Progenitor cell of endocrine pancreas (in vitro differentiated cells): ENCODE data around the gene CFAP47. TPM values are rescaled to one million over a fixed set of nuclear protein-coding genes. Genes with fewer than 3 reads are reported as not detected.
A peak's percentile ranks its signal among the peaks of the same experiment; 100 is the strongest.
"Not testable (repeated sequence)": the region's sequence is repeated elsewhere in the genome, so short reads cannot be mapped to it uniquely, and the experiment has no call there.

Experiments used
- DNase-seq: peaks from one replicate; pipeline ENCODE4 v3.0.0; 2021; ENCODE audit warnings: low spot score; ENCODE audit not compliant: unreplicated experiment
- H3K27ac Mint-ChIP-seq: 2 replicates; pipeline ENCODE4 v1.8.0; 2021; ENCODE audit warnings: mild to moderate bottlenecking, moderate library complexity, mixed read lengths
- H3K27me3 Mint-ChIP-seq: 2 replicates; pipeline ENCODE4 v1.8.0; 2021; ENCODE audit warnings: mixed read lengths
- H3K36me3 Mint-ChIP-seq: 2 replicates; pipeline ENCODE4 v1.8.0; 2022; ENCODE audit warnings: mixed read lengths; ENCODE audit not compliant: insufficient read depth
- H3K4me1 Mint-ChIP-seq: 2 replicates; pipeline ENCODE4 v1.8.0; 2021; ENCODE audit warnings: low read depth, mixed read lengths
- H3K4me3 Mint-ChIP-seq: 2 replicates; pipeline ENCODE4 v1.8.0; 2021; ENCODE audit warnings: low read depth, mild to moderate bottlenecking, moderate library complexity, mixed read lengths
- H3K9me3 Mint-ChIP-seq: 2 replicates; pipeline ENCODE4 v1.8.0; 2021; ENCODE audit warnings: low read depth, mixed read lengths
- total RNA-seq: library from RNA; stranded (reverse); gene quantifications from 2 replicates; pipeline ENCODE4 v1.2.1, GENCODE V29; 2021
- TF ChIP-seq, protein P1 (sequence below): fragments of 200-600 bp; sonication (generic); IDR thresholded peaks from one replicate; pipeline ENCODE4 v1.5.0; 2021; ENCODE audit warnings: antibody characterized with exemption, mild to moderate bottlenecking; ENCODE audit not compliant: unreplicated experiment

Gene CFAP47
- total RNA-seq, 1 donor from 2014 or later, result 1.7 TPM

DNA sequence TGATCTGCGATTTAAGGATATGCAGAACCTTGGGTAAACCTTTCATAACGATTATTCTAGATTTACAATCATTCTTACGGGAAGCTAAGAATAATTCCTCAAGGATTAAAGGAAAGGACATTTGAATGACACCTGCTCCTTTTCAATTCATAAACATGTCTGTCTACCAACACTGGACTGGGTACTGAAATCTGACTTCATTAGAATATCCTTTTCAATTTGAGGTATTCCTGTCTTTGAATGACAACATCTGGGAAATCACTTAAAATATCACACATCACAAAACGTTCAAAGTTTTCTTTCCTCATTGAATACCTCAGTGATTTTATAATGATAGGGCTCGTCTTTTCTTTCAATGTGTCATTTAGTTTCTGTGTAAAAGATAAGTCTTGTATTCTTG is 87.7 kb downstream of the CFAP47 start:
- no peaks in the 10 kb centered on the region for H3K27me3 Mint-ChIP-seq
- H3K4me3 Mint-ChIP-seq, result no peak overlapping the region
- peaks cover 17% of the 10 kb centered on the region for H3K9me3 Mint-ChIP-seq
- H3K36me3 Mint-ChIP-seq, result peaks cover 1% of the 10 kb centered on the region
- no peaks in the 10 kb centered on the region for H3K4me1 Mint-ChIP-seq
- no peak overlapping the region for H3K27ac Mint-ChIP-seq
- TF ChIP-seq, protein P1, sequence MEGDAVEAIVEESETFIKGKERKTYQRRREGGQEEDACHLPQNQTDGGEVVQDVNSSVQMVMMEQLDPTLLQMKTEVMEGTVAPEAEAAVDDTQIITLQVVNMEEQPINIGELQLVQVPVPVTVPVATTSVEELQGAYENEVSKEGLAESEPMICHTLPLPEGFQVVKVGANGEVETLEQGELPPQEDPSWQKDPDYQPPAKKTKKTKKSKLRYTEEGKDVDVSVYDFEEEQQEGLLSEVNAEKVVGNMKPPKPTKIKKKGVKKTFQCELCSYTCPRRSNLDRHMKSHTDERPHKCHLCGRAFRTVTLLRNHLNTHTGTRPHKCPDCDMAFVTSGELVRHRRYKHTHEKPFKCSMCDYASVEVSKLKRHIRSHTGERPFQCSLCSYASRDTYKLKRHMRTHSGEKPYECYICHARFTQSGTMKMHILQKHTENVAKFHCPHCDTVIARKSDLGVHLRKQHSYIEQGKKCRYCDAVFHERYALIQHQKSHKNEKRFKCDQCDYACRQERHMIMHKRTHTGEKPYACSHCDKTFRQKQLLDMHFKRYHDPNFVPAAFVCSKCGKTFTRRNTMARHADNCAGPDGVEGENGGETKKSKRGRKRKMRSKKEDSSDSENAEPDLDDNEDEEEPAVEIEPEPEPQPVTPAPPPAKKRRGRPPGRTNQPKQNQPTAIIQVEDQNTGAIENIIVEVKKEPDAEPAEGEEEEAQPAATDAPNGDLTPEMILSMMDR, result no peak
- DNase-seq, result no peak

GRCh38 chrX:36019125-36019524 is 99.6 kb downstream of the CFAP47 start:
- TF ChIP-seq, protein P1, result no peak
- H3K4me1 Mint-ChIP-seq, result peaks cover 18% of the 10 kb centered on the region
- peak; percentile 10 for DNase-seq
- H3K4me3 Mint-ChIP-seq, result peak overlapping the region; percentile 11
- H3K9me3 Mint-ChIP-seq, result peaks cover 49% of the 10 kb centered on the region
- H3K27me3 Mint-ChIP-seq, result no peaks in the 10 kb centered on the region
- peak overlapping the region; percentile 88 for H3K27ac Mint-ChIP-seq
- H3K36me3 Mint-ChIP-seq, result peaks cover 23% of the 10 kb centered on the region

DNA sequence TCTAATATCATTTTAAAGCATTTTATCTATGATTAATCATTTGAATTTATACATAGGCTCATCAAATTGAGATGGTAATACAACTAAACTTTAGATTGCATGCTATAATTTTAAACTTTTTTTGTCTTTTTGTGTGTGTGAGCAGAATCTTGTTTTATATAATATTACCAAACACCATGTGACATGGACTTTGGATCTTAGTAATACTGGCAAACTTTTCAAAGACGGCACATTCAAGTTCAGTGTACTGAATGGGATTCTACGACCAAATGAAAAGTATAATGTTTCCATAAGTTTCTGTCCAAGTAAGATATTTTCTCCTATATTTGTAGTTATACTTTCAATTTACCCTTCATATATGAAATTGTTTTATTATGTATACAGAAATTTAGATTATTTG is 116.0 kb downstream of the CFAP47 start:
- Mint-ChIP-seq H3K9me3 (peaks cover 11% of the 10 kb centered on the region), H3K27me3 (no peaks in the 10 kb centered on the region), H3K4me1 (no peaks in the 10 kb centered on the region), H3K27ac (no peak overlapping the region), H3K4me3 (no peak overlapping the region), H3K36me3 (no peaks in the 10 kb centered on the region)
- TF ChIP-seq, protein P1, result no peak
- DNase-seq, result no peak

DNA sequence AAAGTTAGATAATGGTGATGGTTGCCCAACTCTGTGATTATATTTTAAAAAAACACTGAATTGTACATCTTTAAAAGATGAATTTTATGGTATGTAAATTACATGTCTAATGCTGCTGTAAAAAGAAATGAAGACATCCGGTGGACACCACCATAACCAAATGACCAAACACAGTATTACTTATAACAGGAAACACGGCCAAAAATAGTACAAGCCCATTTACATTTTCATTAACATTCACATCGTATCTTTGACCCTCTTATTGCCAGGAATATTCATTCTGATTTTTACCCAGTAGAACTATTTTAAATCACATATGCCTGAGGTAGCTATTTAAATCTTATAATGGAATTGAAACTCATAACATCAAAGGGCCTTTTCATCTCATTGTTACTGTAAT is 143.2 kb downstream of the CFAP47 start:
- TF ChIP-seq, protein P1, result no peak
- Mint-ChIP-seq H3K27ac (no peak overlapping the region), H3K9me3 (peaks cover 23% of the 10 kb centered on the region), H3K4me1 (no peaks in the 10 kb centered on the region), H3K27me3 (no peaks in the 10 kb centered on the region), H3K4me3 (no peak overlapping the region), H3K36me3 (no peaks in the 10 kb centered on the region)
- no peak for DNase-seq

DNA sequence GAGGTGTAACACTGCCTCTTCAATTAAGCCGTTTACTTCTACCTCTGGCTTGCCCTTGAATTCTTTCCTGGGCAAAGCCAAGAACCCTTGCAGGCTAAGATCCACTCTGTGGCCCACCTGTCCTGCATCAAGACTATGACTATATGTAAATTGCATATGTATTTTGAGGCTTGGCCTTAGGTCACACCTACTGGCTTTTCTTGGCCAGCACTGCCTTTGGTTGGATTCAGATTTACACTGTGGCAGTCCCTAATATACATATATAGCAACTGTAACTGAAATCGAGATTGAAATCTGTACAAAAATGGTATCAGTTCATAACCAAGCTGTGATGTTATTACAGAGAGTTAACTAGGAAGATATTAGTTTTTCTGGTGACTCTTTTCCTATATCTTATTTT is 151.5 kb downstream of the CFAP47 start:
- Mint-ChIP-seq H3K27ac (no peak overlapping the region), H3K36me3 (no peaks in the 10 kb centered on the region), H3K27me3 (no peaks in the 10 kb centered on the region), H3K4me3 (no peak overlapping the region), H3K4me1 (no peaks in the 10 kb centered on the region), H3K9me3 (peaks cover 15% of the 10 kb centered on the region)
- TF ChIP-seq, protein P1, result no peak
- DNase-seq, result no peak

DNA sequence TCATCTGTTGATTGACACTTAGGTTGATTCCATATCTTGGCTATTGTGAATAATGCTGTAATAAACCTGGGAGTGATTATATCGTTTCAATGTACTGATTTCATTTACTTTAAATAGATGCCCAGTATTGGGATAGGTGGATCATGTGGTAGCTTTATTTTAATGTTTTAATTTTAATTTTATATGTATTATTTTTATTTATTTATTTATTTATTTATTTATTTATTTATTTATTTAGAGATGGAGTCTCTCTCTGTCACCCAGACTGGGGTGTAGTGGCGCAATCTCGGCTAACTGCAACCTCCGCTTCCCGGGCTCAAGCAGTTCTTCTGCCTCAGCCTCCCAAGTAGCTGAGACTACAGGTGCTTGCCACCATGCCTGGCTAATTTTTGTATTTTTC is 155.5 kb downstream of the CFAP47 start:
- not testable (repeated sequence) for H3K27me3 Mint-ChIP-seq, H3K36me3 Mint-ChIP-seq, DNase-seq, H3K4me3 Mint-ChIP-seq, H3K4me1 Mint-ChIP-seq, H3K27ac Mint-ChIP-seq
- H3K9me3 Mint-ChIP-seq, result peaks cover 21% of the 10 kb centered on the region
